Neuronal stem cell (in vitro differentiated cells): ENCODE data around the gene GLRA3.
"Not testable (repeated sequence)": the region's sequence is repeated elsewhere in the genome, so short reads cannot be mapped to it uniquely, and the experiment has no call there.

Experiments used
- DNase-seq: peaks from one replicate; pipeline ENCODE4 v3.0.0-alpha.2; 2013; ENCODE audit warnings: low spot score
- H2AFZ ChIP-seq: one replicate; pipeline ENCODE4 v1.6.1; 2013; ENCODE audit warnings: mild to moderate bottlenecking, low read length, inconsistent platforms
- H2AK5ac ChIP-seq: 2 replicates; pipeline ENCODE4 v1.6.1; 2013; ENCODE audit warnings: low read depth, mild to moderate bottlenecking, inconsistent platforms, low read length, moderate library complexity, mixed read lengths
- H2BK120ac ChIP-seq: 2 replicates; pipeline ENCODE4 v1.6.1; 2013; ENCODE audit warnings: low read depth, mild to moderate bottlenecking, inconsistent platforms, low read length, moderate library complexity, mixed read lengths
- H2BK12ac ChIP-seq: one replicate; pipeline ENCODE4 v1.6.1; 2013; ENCODE audit warnings: low read length, inconsistent platforms
- H2BK15ac ChIP-seq: 2 replicates; pipeline ENCODE4 v1.6.1; 2013; ENCODE audit warnings: mild to moderate bottlenecking, low read length, inconsistent platforms, mixed read lengths
- H2BK5ac ChIP-seq: one replicate; pipeline ENCODE4 v1.6.1; 2013; ENCODE audit warnings: inconsistent platforms, mild to moderate bottlenecking, low read length, moderate library complexity
- H3K14ac ChIP-seq: one replicate; pipeline ENCODE4 v1.6.1; 2013; ENCODE audit warnings: low read length, inconsistent platforms
- H3K18ac ChIP-seq: 2 replicates; pipeline ENCODE4 v1.6.1; 2013; ENCODE audit warnings: low read length, inconsistent platforms
- H3K23ac ChIP-seq: 2 replicates; pipeline ENCODE4 v1.6.1; 2013; ENCODE audit warnings: low read depth, mild to moderate bottlenecking, mixed read lengths, low read length, inconsistent platforms; ENCODE audit not compliant: poor library complexity
- H3K27ac ChIP-seq: replicated peaks from 3 replicates; pipeline ENCODE4 v1.5.1; 2013; ENCODE audit warnings: low read length, inconsistent platforms
- H3K27me3 ChIP-seq, 3 experiments: 2 replicates each; pipeline ENCODE4 v1.6.1; 2013; ENCODE audit warnings: low read length in 3 of 3, mild to moderate bottlenecking in 2 of 3, inconsistent platforms in 1 of 3, low read depth in 1 of 3, mixed read lengths in 1 of 3, moderate library complexity in 1 of 3; ENCODE audit not compliant: control insufficient read depth in 3 of 3, insufficient read depth in 3 of 3
- H3K36me3 ChIP-seq, 2 donors: replicated peaks in 1 of 2; 2 replicates each; pipeline ENCODE4 v1.6.1; 2013; ENCODE audit warnings: low read length in 2 of 2; ENCODE audit not compliant: control insufficient read depth in 2 of 2, insufficient read depth in 2 of 2
- H3K4ac ChIP-seq: 2 replicates; pipeline ENCODE4 v1.6.1; 2013; ENCODE audit warnings: inconsistent platforms, mild to moderate bottlenecking, low read length, moderate library complexity
- H3K4me1 ChIP-seq, 2 donors: 1 replicate in 1 of 2; 2 replicates in 1 of 2; pipeline ENCODE4 v1.6.1; 2013; ENCODE audit warnings: low read length in 2 of 2, low read depth in 1 of 2; ENCODE audit not compliant: control insufficient read depth in 2 of 2, insufficient read depth in 1 of 2
- H3K4me2 ChIP-seq: one replicate; pipeline ENCODE4 v1.6.1; 2013; ENCODE audit warnings: mild to moderate bottlenecking, low read length, inconsistent platforms; ENCODE audit not compliant: insufficient read depth, poor library complexity, severe bottlenecking
- H3K4me3 ChIP-seq, 2 donors: 2 replicates each; pipeline ENCODE4 v1.5.1; 2013; ENCODE audit warnings: low read length in 2 of 2, mild to moderate bottlenecking in 2 of 2, inconsistent platforms in 1 of 2, moderate library complexity in 1 of 2
- H3K79me1 ChIP-seq: one replicate; pipeline ENCODE4 v1.6.1; 2013; ENCODE audit warnings: low read depth, mild to moderate bottlenecking, inconsistent platforms, low read length, moderate library complexity
- H3K9ac ChIP-seq: one replicate; pipeline ENCODE4 v1.6.1; 2013; ENCODE audit warnings: mild to moderate bottlenecking, low read depth, low read length, inconsistent platforms; ENCODE audit not compliant: poor library complexity
- H3K9me3 ChIP-seq, 2 donors: replicated peaks in 1 of 2; 2 replicates each; pipeline versions ENCODE3 to v1.6.1; 2013; ENCODE audit warnings: low read length in 2 of 2, mild to moderate bottlenecking in 2 of 2, inconsistent platforms in 1 of 2, low read depth in 1 of 2, mixed read lengths in 1 of 2, moderate library complexity in 1 of 2; ENCODE audit not compliant: control insufficient read depth in 2 of 2, insufficient read depth in 1 of 2
- H4K8ac ChIP-seq: one replicate; pipeline ENCODE4 v1.6.1; 2013; ENCODE audit warnings: low read depth, mild to moderate bottlenecking, inconsistent platforms, low read length, moderate library complexity
- H4K91ac ChIP-seq: one replicate; pipeline ENCODE4 v1.6.1; 2013; ENCODE audit warnings: low read length, low read depth, mild to moderate bottlenecking, inconsistent platforms; ENCODE audit not compliant: poor library complexity
- WGBS, 2 donors: extraction: QIAGEN DNeasy Blood & Tissue Kit; methylation state at CpG; one replicate each; pipeline ENCODE4 v1.1.7; 2013; ENCODE audit warnings: missing lambda C conversion rate in 2 of 2, mixed read lengths in 1 of 2; ENCODE audit not compliant: insufficient read length in 2 of 2, insufficient replicate concordance in 1 of 2; ENCODE audit errors: extremely low coverage in 2 of 2; 5-methylcytosine and 5-hydroxymethylcytosine counted together

The GLRA3 gene

DNA sequence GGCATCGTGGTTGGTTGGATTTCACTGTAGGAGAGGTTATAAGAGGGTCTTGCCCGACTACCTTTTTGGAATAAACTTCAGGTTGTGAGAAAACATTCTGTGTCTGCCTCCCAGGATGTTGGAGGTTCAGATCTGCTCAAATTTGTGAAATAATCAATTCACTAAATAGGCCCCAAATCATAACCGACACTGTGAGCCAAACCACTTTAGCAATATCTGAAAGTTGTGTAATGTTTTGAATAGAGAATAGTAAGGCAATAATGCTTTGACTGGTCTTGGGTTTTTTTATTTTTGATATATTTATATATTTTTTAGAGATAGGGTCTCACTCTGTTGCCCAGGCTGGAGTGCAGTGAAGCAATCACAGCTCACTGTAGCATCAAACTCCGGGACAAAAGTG is 131.2 kb downstream of the GLRA3 start:
- DNase-seq, result no peak
- H2BK120ac ChIP-seq, result no peak overlapping the region
- H3K18ac ChIP-seq, result no peak overlapping the region

DNA sequence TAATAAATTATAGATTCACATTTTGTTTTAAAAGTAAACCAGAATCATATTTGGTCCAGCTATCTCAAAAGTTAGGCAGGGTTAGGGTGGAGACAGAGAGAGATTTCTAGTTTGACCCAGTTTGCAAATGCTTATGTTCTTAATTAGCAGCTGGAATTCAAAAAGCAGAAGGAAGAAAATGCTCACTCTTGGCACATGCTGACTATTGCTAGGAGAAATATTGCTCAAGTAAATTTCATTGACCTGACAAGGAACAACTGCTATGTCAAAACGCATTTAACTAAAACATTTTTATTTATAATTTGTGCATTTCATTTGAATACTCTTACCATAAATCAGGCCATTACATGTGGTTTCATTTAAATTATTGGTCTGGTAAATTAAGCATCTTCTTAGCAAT is 131.8 kb downstream of the GLRA3 start:
- no peaks in the 10 kb centered on the region for H3K4me1 ChIP-seq
- H2AFZ ChIP-seq, result no peak overlapping the region
- no peak overlapping the region for H2AK5ac ChIP-seq
- H2BK120ac ChIP-seq, result no peak overlapping the region
- H3K9ac ChIP-seq, result no peak overlapping the region
- DNase-seq, result no peak
- no CpG with 5 or more reads among the region's 1 CpG for WGBS, 2 donors
- H3K4me3 ChIP-seq, result no peak overlapping the region
- H4K91ac ChIP-seq, result no peak overlapping the region
- no peaks in the 10 kb centered on the region for H3K27me3 ChIP-seq
- no peak overlapping the region for H4K8ac ChIP-seq
- no peak overlapping the region for H3K23ac ChIP-seq
- no peak overlapping the region for H3K27ac ChIP-seq
- no peaks in the 10 kb centered on the region for H3K36me3 ChIP-seq
- no peak overlapping the region for H3K18ac ChIP-seq
- no peak overlapping the region for H2BK5ac ChIP-seq
- no peak overlapping the region for H2BK12ac ChIP-seq
- no peak overlapping the region for H3K4me2 ChIP-seq
- H2BK15ac ChIP-seq, result no peak overlapping the region
- no peaks in the 10 kb centered on the region for H3K9me3 ChIP-seq
- no peak overlapping the region for H3K4ac ChIP-seq
- no peak overlapping the region for H3K14ac ChIP-seq
- no peaks in the 10 kb centered on the region for H3K79me1 ChIP-seq

More for the DNA sequence above, 131.2 kb downstream of the GLRA3 start:
- Histone ChIP-seq H3K23ac (no peak overlapping the region), H3K79me1 (no peaks in the 10 kb centered on the region), H2AFZ (no peak overlapping the region), H2BK15ac (no peak overlapping the region), H3K4me3 (no peak overlapping the region), H3K36me3 (no peaks in the 10 kb centered on the region), H4K8ac (no peak overlapping the region), H3K27ac (no peak overlapping the region), H2AK5ac (no peak overlapping the region), H2BK5ac (no peak overlapping the region), H4K91ac (no peak overlapping the region), H3K14ac (no peak overlapping the region), H3K9ac (no peak overlapping the region), H3K27me3 (no peaks in the 10 kb centered on the region), H2BK12ac (no peak overlapping the region), H3K9me3 (no peaks in the 10 kb centered on the region), H3K4ac (no peak overlapping the region), H3K4me1 (no peaks in the 10 kb centered on the region), H3K4me2 (no peak overlapping the region)
- no CpG with 5 or more reads among the region's 4 CpGs for WGBS, 2 donors

DNA sequence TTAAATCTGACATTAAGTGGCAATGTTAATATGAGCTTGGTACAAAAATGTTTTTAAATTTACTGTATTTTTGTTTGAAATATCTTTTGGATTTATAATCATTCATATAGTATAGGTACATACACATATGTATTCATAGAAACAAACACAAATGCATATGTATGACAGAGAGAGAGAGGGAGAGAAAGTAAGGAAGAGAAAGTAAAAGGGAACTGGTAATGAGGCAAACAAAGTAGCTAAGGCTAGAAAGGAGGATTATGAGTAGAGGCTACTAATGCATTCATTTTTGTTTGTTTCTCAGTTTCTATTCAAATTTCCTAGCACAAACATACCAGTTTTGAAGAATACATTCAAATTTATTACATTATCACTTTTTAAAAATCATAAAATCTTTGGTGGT is 132.4 kb downstream of the GLRA3 start:
- no peak overlapping the region for H2AK5ac ChIP-seq
- no peaks in the 10 kb centered on the region for H3K27me3 ChIP-seq
- no peaks in the 10 kb centered on the region for H3K4me1 ChIP-seq
- H2BK120ac ChIP-seq, result no peak overlapping the region
- H3K36me3 ChIP-seq, result no peaks in the 10 kb centered on the region
- no peak overlapping the region for H2BK12ac ChIP-seq
- H3K9ac ChIP-seq, result no peak overlapping the region
- no peak overlapping the region for H3K4me3 ChIP-seq
- H3K27ac ChIP-seq, result no peak overlapping the region
- H3K23ac ChIP-seq, result no peak overlapping the region
- no peak overlapping the region for H3K18ac ChIP-seq
- H4K91ac ChIP-seq, result no peak overlapping the region
- H3K79me1 ChIP-seq, result no peaks in the 10 kb centered on the region
- H3K4ac ChIP-seq, result no peak overlapping the region
- no peaks in the 10 kb centered on the region for H3K9me3 ChIP-seq
- DNase-seq, result no peak
- no peak overlapping the region for H3K14ac ChIP-seq
- H2AFZ ChIP-seq, result no peak overlapping the region
- H2BK15ac ChIP-seq, result no peak overlapping the region
- no peak overlapping the region for H2BK5ac ChIP-seq
- no peak overlapping the region for H3K4me2 ChIP-seq
- no peak overlapping the region for H4K8ac ChIP-seq

DNA sequence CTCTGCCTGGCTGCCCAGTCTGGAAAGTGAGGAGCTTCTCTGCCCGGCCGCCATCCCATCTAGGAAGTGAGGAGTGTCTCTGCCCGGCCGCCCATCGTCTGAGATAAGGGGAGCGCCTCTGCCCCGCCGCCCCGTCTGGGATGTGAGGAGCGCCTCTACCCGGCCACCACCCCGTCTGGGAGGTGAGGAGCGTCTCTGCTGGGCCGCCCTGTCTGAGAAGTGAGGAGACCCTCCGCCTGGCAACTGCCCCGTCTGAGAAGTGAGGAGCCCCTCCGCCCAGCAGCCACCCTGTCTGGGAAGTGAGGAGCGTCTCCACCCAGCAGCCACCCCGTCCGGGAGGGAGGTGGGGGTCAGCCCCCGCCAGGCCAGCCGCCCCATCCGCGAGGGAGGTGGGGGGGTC is 137.2 kb downstream of the GLRA3 start:
- H3K14ac ChIP-seq, H3K79me1 ChIP-seq, H2BK120ac ChIP-seq, H2AFZ ChIP-seq, H3K9me3 ChIP-seq, H2BK12ac ChIP-seq, H2BK5ac ChIP-seq, H3K4me1 ChIP-seq, H3K23ac ChIP-seq, H3K4me3 ChIP-seq, H3K36me3 ChIP-seq, H3K9ac ChIP-seq, H2BK15ac ChIP-seq, H4K91ac ChIP-seq, H2AK5ac ChIP-seq, DNase-seq, H3K4me2 ChIP-seq, H3K4ac ChIP-seq, H4K8ac ChIP-seq, H3K27me3 ChIP-seq, H3K27ac ChIP-seq, H3K18ac ChIP-seq: not testable (repeated sequence)
- WGBS, 2 donors, result no CpG with 5 or more reads among the region's 24 CpGs
